ENCODE results near the gene CCBE1.

CCBE1 gene

DNA sequence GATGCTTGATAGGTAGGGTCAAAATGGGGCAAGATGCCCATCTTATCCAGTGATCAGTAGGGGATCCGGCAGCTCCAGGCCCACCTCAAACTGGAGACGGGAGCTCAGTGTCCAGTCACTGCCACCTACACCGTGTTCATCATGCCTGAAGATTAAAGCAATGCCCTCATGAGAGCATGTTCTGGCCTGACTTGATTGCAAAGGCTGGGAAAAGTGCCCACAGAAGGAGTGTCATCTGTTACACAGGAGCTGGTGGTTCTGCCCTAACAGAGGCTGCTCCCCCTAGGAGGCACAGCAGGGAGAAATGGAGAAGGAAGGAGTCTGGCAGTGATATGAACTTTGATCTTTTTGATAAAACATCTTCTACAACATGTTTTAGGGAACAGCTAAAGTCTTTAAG, 92.3 kb downstream of the CCBE1 start:
- no peaks in the 10 kb centered on the region for H3K4me1 ChIP-seq (ENCODE audit: control insufficient read depth, insufficient read depth, low read length)
- no peak overlapping the region for H3K4me3 ChIP-seq (ENCODE audit: low read length)
- no peaks in the 10 kb centered on the region for H3K27me3 ChIP-seq (ENCODE audit: control insufficient read depth, insufficient read depth, low read length)
- H3K9me3 ChIP-seq (ENCODE audit: control insufficient read depth, low read length) = no peaks in the 10 kb centered on the region
- H3K9ac ChIP-seq (ENCODE audit: low read length) = no peak overlapping the region
- no peaks in the 10 kb centered on the region for H3K36me3 ChIP-seq (ENCODE audit: control insufficient read depth, insufficient read depth, low read length)

- no peak overlapping the region for H3K4me3 ChIP-seq (ENCODE audit: low read length)
- H3K9me3 ChIP-seq (ENCODE audit: control insufficient read depth, low read length) = no peaks in the 10 kb centered on the region
- H3K4me1 ChIP-seq (ENCODE audit: control insufficient read depth, insufficient read depth, low read length) = no peaks in the 10 kb centered on the region
- H3K27me3 ChIP-seq (ENCODE audit: control insufficient read depth, insufficient read depth, low read length) = no peaks in the 10 kb centered on the region
- no peaks in the 10 kb centered on the region for H3K36me3 ChIP-seq (ENCODE audit: control insufficient read depth, insufficient read depth, low read length)
- H3K9ac ChIP-seq (ENCODE audit: low read length) = no peak overlapping the region
Observed at GRCh38 chr18:59597049-59597448, 100.2 kb downstream of the CCBE1 start.

DNA sequence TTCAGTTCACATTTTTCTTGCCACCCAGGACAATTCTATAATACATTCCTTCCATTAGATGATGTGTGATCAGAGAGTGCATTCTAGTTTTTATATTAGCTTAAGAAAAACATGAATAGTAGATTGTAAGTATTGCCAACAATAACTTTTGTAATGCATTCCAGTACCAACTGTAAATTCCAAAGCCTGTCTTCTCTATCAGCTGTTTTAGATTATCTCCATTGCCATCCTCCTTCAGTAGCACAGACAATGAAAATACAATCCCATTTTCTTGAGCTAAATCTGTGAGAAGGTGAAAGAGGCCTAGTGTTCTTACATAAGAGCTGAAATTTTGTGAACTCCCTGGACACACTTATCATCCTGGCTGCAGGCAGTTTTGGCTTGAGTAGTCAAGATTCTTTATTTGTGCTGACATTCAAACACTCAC, 103.9 kb downstream of the CCBE1 start:
- Histone ChIP-seq H3K4me3 (ENCODE audit: low read length) (no peak overlapping the region), H3K9me3 (ENCODE audit: control insufficient read depth, low read length) (no peaks in the 10 kb centered on the region), H3K27me3 (ENCODE audit: control insufficient read depth, insufficient read depth, low read length) (no peaks in the 10 kb centered on the region), H3K4me1 (ENCODE audit: control insufficient read depth, insufficient read depth, low read length) (no peaks in the 10 kb centered on the region), H3K9ac (ENCODE audit: low read length) (no peak overlapping the region), H3K36me3 (ENCODE audit: control insufficient read depth, insufficient read depth, low read length) (no peaks in the 10 kb centered on the region)

GRCh38 chr18:59592624-59593023, 104.6 kb downstream of the CCBE1 start:
- Histone ChIP-seq H3K27me3 (ENCODE audit: control insufficient read depth, insufficient read depth, low read length) (no peaks in the 10 kb centered on the region), H3K9ac (ENCODE audit: low read length) (no peak overlapping the region), H3K36me3 (ENCODE audit: control insufficient read depth, insufficient read depth, low read length) (no peaks in the 10 kb centered on the region), H3K4me1 (ENCODE audit: control insufficient read depth, insufficient read depth, low read length) (no peaks in the 10 kb centered on the region), H3K9me3 (ENCODE audit: control insufficient read depth, low read length) (no peaks in the 10 kb centered on the region), H3K4me3 (ENCODE audit: low read length) (no peak overlapping the region)

DNA sequence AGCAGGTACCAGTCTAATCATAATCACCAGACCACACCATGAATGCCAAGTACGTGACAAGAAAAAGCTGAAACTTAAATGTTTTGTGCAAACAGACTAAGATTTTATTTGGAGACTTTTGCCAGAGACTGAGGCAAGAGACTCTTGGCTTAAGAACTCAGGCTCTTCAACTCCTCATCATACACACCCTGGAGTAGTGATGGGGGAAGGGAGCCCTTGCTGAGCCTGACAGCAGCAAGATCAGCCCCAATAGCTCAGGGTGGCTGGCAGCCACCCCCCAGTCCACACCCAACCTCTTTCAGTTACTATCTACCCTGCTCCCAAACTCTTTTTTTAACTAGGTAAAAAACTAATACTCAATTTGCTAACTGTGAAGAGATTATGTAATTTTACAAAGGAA, 114.8 kb downstream of the CCBE1 start:
- no peaks in the 10 kb centered on the region for H3K27me3 ChIP-seq (ENCODE audit: control insufficient read depth, insufficient read depth, low read length)
- H3K4me1 ChIP-seq (ENCODE audit: control insufficient read depth, insufficient read depth, low read length) = no peaks in the 10 kb centered on the region
- H3K9ac ChIP-seq (ENCODE audit: low read length) = no peak overlapping the region
- no peak overlapping the region for H3K4me3 ChIP-seq (ENCODE audit: low read length)
- no peaks in the 10 kb centered on the region for H3K9me3 ChIP-seq (ENCODE audit: control insufficient read depth, low read length)
- H3K36me3 ChIP-seq (ENCODE audit: control insufficient read depth, insufficient read depth, low read length) = no peaks in the 10 kb centered on the region

GRCh38 chr18:59579509-59579908, 117.7 kb downstream of the CCBE1 start:
- Histone ChIP-seq H3K4me1 (ENCODE audit: control insufficient read depth, insufficient read depth, low read length) (no peaks in the 10 kb centered on the region), H3K4me3 (ENCODE audit: low read length) (no peak overlapping the region), H3K9me3 (ENCODE audit: control insufficient read depth, low read length) (no peaks in the 10 kb centered on the region), H3K9ac (ENCODE audit: low read length) (no peak overlapping the region), H3K36me3 (ENCODE audit: control insufficient read depth, insufficient read depth, low read length) (no peaks in the 10 kb centered on the region), H3K27me3 (ENCODE audit: control insufficient read depth, insufficient read depth, low read length) (no peaks in the 10 kb centered on the region)

DNA sequence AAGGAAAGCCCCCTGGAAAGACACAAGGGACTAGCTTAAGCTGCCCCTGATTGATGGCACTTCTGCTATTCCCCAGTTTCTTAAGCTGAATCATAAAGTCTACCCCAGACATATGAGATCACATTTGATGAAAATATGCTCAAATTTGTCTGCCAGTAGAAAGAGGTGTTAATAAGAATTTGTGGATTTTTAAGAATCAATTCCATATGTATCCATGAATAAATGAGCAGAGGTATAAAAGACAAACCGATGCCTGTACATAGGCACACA, 119.9 kb downstream of the CCBE1 start:
- Histone ChIP-seq H3K4me1 (ENCODE audit: control insufficient read depth, insufficient read depth, low read length) (no peaks in the 10 kb centered on the region), H3K9ac (ENCODE audit: low read length) (no peak overlapping the region)

GRCh38 chr18:59576541-59577385, 120.5 kb downstream of the CCBE1 start:
- Histone ChIP-seq H3K4me3 (ENCODE audit: low read length) (no peak overlapping the region), H3K4me1 (ENCODE audit: control insufficient read depth, insufficient read depth, low read length) (no peaks in the 10 kb centered on the region), H3K9me3 (ENCODE audit: control insufficient read depth, low read length) (no peaks in the 10 kb centered on the region), H3K9ac (ENCODE audit: low read length) (no peak overlapping the region), H3K36me3 (ENCODE audit: control insufficient read depth, insufficient read depth, low read length) (no peaks in the 10 kb centered on the region), H3K27me3 (ENCODE audit: control insufficient read depth, insufficient read depth, low read length) (no peaks in the 10 kb centered on the region)

More for the DNA sequence above, 119.9 kb downstream of the CCBE1 start:
- Histone ChIP-seq H3K27me3 (ENCODE audit: control insufficient read depth, insufficient read depth, low read length) (no peaks in the 10 kb centered on the region), H3K9me3 (ENCODE audit: control insufficient read depth, low read length) (no peaks in the 10 kb centered on the region), H3K4me3 (ENCODE audit: low read length) (no peak overlapping the region), H3K36me3 (ENCODE audit: control insufficient read depth, insufficient read depth, low read length) (no peaks in the 10 kb centered on the region)

GRCh38 chr18:59575995-59576394, 121.2 kb downstream of the CCBE1 start:
- H3K36me3 ChIP-seq (ENCODE audit: control insufficient read depth, insufficient read depth, low read length) = no peaks in the 10 kb centered on the region
- H3K9ac ChIP-seq (ENCODE audit: low read length) = no peak overlapping the region
- H3K27me3 ChIP-seq (ENCODE audit: control insufficient read depth, insufficient read depth, low read length) = no peaks in the 10 kb centered on the region
- no peaks in the 10 kb centered on the region for H3K9me3 ChIP-seq (ENCODE audit: control insufficient read depth, low read length)
- no peak overlapping the region for H3K4me3 ChIP-seq (ENCODE audit: low read length)
- no peaks in the 10 kb centered on the region for H3K4me1 ChIP-seq (ENCODE audit: control insufficient read depth, insufficient read depth, low read length)

- Histone ChIP-seq H3K4me1 (ENCODE audit: control insufficient read depth, insufficient read depth, low read length) (no peaks in the 10 kb centered on the region), H3K36me3 (ENCODE audit: control insufficient read depth, insufficient read depth, low read length) (no peaks in the 10 kb centered on the region), H3K4me3 (ENCODE audit: low read length) (no peak overlapping the region), H3K27me3 (ENCODE audit: control insufficient read depth, insufficient read depth, low read length) (no peaks in the 10 kb centered on the region), H3K9ac (ENCODE audit: low read length) (no peak overlapping the region), H3K9me3 (ENCODE audit: control insufficient read depth, low read length) (no peaks in the 10 kb centered on the region)
Observed at GRCh38 chr18:59573962-59574361, 123.3 kb downstream of the CCBE1 start.

DNA sequence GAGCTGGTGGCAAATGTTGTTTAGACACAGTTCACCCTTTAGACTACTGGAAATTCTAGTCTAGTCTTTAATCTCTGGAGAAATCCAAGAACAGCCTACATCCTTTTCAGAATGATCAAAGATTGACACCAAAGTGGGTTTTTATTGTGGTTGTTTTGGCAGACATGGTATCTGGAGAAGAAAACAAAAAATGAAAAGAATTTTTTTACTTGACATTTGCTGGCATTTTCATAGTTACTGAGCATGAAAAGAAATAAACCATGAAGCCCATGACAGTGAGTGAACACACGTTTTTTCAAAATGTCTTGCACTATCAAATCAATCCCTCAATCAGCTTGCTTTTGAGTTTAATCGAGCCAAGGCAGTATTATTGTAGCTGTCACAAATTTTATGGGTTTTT, 125.3 kb downstream of the CCBE1 start:
- Histone ChIP-seq H3K27me3 (ENCODE audit: control insufficient read depth, insufficient read depth, low read length) (no peaks in the 10 kb centered on the region), H3K4me1 (ENCODE audit: control insufficient read depth, insufficient read depth, low read length) (no peaks in the 10 kb centered on the region), H3K36me3 (ENCODE audit: control insufficient read depth, insufficient read depth, low read length) (no peaks in the 10 kb centered on the region), H3K4me3 (ENCODE audit: low read length) (no peak overlapping the region), H3K9ac (ENCODE audit: low read length) (no peak overlapping the region), H3K9me3 (ENCODE audit: control insufficient read depth, low read length) (no peaks in the 10 kb centered on the region)

GRCh38 chr18:59570796-59571195, 126.4 kb downstream of the CCBE1 start:
- Histone ChIP-seq H3K4me1 (ENCODE audit: control insufficient read depth, insufficient read depth, low read length) (no peaks in the 10 kb centered on the region), H3K9me3 (ENCODE audit: control insufficient read depth, low read length) (no peaks in the 10 kb centered on the region), H3K9ac (ENCODE audit: low read length) (no peak overlapping the region), H3K36me3 (ENCODE audit: control insufficient read depth, insufficient read depth, low read length) (no peaks in the 10 kb centered on the region), H3K4me3 (ENCODE audit: low read length) (no peak overlapping the region), H3K27me3 (ENCODE audit: control insufficient read depth, insufficient read depth, low read length) (no peaks in the 10 kb centered on the region)
